NCI-H1694 (cell line): Measurements from ENCODE around the gene DSE.

Experiments used
- DNase-seq: peaks from one replicate; lab custom pipeline; 2025; lab: John Stamatoyannopoulos, UW

The DSE gene

DNA sequence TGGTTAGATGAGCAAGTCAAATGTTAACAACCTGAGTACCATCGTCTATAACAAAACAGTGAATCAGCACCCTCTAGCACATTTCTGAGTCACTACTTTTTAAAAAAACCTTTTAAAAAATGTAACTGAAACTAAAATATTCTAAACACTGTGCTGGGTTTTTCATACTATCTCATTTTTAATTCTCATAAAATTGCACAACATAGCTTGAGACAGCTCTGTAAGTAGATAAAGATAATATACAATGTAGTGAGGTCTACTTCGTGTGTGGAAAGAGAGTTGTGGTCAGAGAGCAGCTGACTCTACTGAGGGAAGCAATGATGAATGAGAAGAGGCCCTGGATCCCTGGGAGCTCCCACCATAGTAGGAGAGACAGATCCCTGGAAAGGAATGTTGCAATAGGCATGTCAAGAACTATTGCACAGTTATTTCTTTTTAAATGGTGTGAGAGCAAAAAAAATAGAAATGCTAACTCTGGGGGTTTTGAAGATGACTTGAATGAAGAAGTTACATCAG, 76.8 kb downstream of the DSE start:
- no peak for DNase-seq

DNA sequence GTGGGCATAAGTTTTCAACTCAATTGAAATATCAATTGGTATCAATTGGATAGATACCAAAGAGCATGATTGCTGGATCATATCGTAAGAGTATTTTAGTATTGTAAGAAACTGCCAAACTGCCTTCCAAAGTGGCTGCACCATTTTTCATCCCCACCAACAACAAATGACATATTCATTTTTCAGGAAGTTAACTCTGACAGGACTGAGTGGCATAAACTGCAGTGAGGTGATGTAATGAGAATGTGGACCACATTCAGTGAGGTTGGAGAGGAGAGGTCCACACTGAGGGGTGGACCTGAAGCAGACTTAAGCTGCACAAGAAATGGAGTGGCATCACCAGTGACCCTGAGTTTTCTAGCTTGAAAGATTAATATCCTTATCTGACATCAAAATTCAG, 78.8 kb downstream of the DSE start:
- DNase-seq, result no peak

DNA sequence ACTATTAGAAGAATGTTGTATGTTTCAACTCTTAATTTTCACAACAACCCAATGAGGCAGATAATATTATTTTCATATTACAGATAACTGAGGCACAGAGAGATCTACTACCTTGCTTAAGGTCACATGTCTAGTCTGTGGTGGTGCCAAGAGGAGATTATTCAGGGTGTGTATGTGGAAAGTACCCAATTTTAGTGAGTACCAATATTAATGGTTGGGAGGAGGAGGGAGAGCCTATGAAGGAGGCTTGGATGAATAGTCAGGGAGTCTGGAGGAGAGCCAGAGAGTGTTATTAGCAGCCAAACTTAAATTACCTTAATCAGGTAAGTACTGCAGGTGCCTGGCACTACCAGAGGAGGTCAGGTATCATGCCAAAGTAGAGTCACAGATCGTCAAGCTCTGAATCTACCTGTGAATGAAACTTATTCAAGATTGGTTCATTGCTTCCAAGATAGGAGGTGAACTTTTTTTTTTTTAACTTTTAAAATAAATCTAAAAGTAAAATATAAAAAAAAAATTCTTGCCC, 79.5 kb downstream of the DSE start:
- no peak for DNase-seq

DNA sequence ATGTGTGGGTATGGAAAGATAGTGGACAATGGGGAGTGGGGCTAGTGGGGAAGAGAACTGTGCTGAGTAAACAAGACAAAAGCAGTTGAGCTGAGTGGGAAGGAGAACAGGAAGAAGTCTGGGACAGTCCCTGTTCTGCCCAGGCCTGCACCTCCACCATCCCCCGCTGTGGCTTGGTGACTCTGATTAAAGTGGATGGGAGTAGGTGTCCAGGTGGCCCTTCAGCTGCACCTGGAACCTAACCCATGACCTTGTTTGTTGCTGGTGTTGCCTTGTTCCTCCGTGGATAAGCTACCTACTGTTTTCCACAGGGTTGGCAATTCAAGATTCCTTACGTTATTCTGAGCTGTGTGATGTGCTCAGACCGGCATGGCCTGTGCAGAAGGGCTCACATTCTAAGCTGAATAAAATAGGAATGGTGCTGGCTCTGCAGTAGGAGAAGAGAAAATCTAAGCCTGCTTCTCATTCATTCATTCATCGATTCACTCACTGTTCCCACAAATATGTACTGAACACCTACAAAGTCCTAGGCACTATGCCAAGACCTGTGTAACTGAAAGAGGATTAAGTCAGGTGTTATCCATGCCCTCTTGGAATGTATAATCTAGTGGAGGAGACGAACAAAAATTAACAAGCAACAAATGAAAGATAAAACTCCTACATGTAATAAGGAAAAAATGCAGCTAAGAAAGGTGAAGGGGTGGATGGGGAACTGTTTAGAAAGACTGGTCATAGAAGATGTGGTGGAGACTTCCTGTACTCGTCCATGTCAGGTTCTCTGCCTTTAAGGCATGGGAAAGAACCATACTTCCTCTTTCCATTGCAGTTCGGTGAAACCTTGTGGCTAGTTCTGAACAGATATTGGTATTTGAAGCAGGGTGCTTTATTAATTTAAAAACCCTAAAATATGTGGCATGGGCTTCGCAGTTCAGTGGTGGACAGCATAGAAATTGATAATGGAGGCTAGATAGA, 80.3 kb downstream of the DSE start:
- DNase-seq, result no peak

DNA sequence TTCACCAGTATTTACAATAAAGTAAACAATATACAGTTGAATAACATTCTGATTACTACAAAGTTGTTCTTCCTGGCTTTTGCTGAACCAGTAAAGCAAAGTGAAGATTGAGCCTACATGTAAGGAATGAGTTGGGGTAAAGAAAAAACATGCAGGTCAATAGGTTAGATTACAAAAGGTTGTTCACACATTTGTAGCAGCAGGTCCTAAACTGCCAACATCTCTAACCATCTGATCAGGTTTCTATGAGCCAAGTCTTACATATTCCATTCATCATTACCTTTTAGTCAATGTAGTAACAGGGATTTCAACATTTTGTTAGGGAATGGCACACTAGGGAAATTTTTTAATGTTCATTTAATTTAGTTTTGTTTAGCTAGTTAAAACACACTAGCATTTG, 81.2 kb downstream of the DSE start:
- DNase-seq, result no peak

DNA sequence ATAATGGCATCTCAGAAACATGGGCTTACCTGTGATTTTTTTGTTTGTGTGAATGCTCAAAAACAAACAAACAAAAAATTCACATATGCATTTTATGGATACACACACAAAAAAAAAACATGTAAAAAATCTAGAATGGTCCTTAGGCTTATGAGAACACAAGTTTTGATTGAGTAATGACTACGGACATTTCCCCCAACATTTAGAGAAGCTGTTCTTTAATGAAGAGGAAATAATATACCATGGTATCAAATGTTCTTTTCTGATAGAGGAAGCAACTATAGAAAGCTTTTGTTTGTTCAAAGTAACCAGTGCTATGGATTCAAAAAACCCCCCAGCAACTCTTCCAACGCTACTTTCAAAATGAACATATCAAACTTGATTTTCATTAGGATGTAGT, 81.8 kb downstream of the DSE start:
- no peak for DNase-seq

DNA sequence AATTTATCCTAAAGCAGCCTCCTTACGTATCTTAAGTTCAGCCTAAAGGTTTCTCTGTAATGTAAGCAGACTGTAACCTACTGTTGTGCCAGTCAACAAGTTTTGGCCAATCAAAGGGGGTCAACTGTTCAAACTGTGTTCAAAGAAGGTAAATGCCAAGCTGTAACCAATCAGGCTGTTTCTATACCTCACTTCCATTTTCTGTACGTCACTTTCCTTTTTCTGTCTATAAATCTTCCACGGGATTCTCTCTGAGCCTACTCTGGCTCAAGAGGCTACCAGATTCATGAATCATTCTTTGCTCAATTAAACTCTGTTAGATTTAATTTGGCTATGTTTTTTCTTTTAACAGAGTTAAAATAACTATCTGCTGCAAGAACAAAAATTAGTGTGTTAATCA, 85.4 kb downstream of the DSE start:
- no peak for DNase-seq

DNA sequence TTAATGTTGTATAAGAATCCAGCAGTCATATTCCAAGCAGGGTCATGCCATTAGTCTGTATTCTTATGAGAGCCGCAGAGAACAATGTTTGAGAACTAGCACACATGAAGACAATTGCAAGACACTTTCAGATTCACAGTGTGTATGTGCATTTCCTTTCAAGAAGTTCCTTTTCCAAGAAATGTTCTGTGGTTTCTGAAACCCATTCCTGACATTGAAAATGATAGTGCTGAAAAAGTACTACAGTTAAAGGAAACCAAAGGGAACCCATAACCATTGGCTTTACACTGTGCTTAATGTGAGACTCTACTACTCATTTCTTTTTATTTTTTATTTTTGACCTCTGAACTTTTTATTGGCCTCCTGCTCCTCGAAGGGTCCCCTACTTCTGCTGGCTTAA, 86.2 kb downstream of the DSE start:
- no peak for DNase-seq

DNA sequence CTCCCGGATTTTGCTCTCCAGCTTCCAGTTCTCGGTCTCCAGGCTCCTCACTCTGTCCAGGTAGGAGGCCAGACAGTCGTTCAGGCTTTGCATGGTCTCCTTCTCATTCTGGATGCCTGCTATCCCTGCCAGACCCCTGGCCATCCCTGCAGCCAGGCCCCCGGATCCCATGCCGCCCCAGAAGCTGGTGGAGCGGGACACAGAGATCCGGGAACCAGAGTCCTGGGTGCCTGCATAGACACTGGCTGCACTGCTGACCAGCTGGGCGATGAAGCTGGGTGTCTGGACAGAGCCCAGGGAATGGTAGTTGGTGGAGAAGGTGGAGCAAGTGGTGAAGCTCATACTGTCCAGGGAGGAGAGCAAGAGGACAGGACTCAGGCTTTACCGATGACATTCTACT, 87.5 kb downstream of the DSE start:
- DNase-seq, result no peak

DNA sequence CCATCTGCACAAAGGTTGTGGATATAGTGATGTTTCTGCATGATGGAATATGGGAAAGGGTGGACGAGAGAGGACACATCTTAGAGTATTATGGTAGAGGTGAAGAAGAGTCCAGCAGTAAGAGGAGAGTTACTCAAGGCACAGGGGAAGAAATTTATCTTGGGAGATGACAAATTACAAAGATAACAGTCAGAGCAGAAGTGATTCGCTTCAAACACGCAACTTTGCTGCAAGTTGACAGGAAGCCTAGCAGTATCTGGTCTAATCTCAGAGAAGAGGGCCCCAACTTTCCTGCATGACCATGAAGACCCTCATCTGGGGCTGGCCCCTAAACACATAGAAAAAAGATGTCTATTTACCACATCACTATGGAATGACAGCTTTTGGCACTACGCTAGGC, 89.2 kb downstream of the DSE start:
- DNase-seq, result no peak

DNA sequence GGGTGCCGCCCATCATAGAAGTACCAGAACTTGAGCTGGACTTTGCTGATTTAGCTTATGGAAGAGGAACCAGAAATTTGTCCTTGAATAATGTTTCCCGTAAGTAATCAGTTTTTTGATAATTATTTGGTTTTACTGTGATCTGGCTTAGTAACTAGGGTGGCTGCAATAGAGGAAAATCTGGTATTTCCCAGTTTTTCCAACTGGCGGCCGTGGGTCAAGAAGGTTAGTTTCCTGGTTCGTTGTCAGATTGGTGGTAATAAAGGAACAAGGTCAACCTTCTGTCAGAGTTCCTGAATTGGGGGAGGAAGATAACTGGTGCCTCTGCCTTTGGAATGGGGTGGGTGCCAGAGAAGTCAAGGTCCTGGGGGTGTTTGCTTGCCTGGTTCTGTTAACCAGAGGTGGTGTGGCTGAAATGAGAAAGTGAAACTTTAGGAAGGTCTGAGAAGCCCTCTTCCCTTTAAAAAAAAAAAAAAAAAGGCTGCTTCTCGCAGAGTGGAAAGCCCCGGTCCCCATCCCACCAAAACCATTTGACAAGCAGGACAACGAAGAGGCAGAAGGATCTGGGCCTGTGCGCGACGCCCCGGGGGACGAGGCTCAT, 90.7 kb downstream of the DSE start, which contains the start of gene CALHM6:
Gene CALHM6, plus strand, starts transcription at position 45 of the 601 bp plus-strand sequence. Its CDS starts 555 bp downstream, at position 600.
- DNase-seq, result no peak

DNA sequence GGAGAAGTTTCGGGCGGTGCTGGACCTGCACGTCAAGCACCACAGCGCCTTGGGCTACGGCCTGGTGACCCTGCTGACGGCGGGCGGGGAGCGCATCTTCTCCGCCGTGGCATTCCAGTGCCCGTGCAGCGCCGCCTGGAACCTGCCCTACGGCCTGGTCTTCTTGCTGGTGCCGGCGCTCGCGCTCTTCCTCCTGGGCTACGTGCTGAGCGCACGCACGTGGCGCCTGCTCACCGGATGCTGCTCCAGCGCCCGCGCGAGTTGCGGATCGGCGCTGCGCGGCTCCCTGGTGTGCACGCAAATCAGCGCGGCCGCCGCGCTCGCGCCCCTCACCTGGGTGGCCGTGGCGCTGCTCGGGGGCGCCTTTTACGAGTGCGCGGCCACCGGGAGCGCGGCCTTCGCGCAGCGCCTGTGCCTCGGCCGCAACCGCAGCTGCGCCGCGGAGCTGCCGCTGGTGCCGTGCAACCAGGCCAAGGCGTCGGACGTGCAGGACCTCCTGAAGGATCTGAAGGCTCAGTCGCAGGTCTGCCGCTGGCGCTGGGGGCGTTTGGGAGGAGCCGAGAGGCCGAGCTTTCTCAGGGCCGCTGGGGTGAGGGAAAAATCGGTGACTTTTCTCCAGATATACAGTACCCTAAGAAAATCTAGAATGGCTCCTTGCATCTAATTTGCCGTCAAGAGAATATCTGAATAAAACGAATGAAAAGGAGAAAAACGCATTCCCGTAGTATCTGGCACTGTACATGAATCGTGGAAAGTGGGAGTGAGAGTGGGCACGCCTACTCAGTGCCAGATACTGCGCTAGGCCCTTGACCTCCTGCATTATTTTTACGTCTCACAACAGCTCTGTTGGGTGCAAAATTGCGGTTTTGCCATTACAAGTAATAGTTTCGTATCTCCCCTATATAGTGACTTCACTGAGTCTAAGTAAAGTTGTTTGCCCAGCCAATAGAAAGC, 91.5 kb downstream of the DSE start:
- no peak for DNase-seq

DNA sequence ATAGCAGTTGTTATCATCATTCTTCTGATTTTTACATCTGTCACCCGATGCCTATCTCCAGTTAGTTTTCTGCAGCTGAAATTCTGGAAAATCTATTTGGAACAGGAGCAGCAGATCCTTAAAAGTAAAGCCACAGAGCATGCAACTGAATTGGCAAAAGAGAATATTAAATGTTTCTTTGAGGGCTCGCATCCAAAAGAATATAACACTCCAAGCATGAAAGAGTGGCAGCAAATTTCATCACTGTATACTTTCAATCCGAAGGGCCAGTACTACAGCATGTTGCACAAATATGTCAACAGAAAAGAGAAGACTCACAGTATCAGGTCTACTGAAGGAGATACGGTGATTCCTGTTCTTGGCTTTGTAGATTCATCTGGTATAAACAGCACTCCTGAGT, 92.6 kb downstream of the DSE start:
- DNase-seq, result no peak

DNA sequence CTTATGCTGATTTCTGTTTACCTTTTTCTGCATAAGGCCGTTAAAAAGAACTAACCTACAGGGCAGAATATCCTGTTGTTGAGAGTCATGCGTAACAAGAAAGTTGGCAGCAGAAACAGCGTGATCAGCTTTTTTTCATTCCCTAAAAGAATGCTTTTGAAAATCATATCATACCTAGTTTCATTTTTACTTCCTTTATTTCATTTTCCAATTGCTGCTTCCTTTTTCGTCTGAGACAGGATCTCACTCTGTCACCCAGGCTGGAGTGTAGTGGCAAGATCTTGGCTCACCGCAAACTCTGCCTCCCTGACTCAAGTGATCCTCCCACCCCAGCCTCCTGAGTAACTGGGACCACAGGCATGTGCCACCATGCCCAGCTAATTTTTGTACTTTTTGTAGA, 94.5 kb downstream of the DSE start:
- DNase-seq, result no peak

DNA sequence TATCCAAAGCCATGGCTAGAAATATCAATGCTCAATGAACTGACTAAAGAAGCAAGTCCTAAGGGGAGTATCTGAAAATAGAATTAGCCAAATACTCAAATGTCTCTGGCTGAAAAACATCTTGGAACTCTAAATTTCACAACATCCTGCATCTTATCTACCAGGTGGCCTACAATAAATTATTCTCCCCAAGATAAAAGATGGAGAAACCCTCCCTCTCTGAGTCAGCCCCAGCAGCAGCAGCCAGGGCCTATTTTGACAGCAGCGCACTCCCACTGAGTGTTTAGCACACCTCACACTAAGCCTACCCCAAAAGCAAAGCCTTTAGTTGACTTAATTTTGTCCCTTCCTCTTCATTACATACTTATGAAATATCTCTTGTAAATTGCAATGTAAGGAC, 96.3 kb downstream of the DSE start:
- DNase-seq, result no peak

DNA sequence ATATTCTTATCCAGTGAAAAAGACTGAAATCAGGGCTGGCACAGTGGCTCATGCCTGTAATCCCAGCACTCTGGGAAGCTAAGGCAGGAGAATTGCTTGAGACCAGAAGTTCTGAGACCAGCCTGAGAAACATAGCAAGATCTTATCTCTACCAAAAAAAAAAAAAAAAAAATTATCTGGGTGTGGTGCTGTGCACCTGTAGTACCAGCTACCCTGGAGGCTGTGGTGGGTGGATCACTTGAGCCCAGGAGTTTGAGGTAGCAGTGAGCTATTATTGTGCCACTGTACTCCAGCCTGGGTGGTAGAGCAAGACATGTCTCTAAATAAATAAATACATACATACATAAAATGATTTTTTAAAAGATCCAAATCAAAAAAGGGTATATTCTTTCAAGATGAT, 96.8 kb downstream of the DSE start:
- DNase-seq, result no peak

DNA sequence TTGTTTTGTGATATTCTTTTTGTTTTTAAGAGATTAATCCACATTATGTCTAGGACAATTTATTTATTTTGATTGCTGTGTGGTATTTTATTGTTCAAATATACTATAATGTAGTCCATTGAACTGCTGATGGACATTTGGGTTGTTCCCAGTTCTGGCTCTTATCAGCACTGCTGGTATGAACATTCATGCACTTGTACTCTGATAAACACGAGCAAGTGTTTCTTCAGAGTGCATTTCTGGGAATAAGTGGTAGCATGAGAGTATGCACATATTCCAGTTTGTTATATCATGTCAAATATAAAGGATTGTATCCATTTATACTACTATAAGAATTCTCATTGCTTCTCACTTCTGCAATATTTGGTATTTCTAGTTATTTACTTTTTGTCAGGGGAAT, 97.5 kb downstream of the DSE start:
- DNase-seq, result no peak

DNA sequence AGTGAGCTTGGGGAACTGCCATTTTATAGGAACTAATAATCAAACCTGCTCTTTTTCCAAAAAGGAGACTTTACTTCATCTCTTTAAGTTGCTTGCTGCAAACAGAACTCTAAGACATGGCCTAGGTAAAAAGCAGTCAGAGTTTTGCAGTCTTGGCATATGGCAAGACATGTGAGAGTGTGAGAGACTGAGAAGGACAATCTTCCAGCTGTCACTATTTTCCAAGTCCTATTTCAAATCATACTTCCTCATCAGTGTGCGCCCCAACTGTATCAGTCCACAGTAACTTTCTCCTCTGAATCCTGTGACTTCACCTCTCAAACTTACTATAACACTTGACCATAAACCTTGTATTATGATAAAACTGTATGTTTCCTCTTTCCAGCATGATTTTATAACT, 100.8 kb downstream of the DSE start:
- no peak for DNase-seq

DNA sequence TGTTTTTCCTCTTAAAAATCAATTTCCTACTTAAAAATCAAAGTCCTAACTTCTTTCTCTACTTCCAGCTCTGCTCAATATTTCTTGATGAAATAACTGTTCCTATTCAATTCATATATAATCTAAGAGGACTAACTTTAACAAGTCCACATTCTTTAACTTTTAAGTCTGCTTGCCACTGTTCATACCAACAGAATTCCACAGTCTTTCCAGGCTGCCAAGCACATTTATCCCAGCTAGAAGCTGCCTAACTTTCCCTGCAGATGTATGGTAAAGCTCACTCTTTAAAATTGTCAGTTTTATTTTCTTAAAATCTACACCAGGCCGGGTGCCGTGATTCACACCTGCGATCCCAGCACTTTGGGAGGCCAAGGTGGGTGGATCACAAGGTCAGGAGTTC, 102.0 kb downstream of the DSE start:
- DNase-seq, result no peak

DNA sequence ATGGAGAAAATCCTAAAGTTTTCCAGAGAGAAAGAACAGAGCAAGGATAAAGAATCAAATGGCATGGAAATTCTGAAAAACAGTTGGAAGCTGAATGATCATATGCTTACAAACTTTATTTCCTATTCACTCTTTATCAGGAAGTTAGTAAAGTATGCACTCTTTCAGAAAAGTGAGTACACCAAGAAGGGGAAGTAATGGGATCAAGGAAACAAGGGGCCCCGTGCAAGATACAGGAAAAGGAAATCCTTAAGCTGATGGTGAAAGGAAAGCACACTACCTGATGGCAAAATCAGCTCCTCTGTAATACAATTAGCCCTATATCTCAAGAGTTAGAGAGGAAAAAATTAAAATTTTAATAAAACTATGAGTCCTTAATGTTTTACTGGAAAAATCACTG, 104.4 kb downstream of the DSE start:
- no peak for DNase-seq

DNA sequence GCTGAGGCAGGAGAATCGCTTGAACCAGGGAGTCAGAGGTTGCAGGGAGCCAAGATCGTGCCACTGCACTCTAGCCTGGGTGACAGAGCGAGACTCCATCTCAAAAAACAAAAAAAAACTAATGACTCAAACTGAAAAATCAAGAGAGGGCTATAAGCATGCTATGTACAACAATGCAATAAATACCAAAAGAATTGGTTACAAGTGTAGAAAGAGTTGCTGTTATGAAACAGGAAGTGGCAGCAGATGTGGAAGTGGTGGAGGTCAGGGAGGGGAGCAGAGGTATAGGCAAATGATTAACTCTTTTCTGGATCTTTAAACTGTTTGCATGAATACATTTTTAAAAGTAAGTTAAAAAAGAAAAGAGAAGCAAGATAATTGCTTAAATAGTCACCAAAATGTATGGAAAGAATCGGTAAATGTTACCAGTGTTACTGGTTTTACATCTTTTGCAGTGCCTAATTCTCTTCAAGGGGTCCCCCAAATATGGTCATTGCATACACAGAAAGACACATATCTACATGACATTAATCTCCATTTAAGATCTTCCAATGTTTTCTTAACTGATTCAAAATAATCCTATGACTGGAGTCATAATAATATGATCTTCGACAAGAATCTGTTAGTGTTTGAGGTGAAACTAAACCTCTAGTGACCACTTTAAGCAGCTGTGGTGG, 105.4 kb downstream of the DSE start:
- no peak for DNase-seq
